HG03159 (cell line): ENCODE data around the gene ZNF32.

Experiments
- ATAC-seq: cut with Tn5 transposase; IDR thresholded peaks from one replicate; pipeline ENCODE4 v1.9.1; 2021; ENCODE audit warnings: mild to moderate bottlenecking, moderate library complexity; ENCODE audit not compliant: unreplicated experiment

Gene ZNF32

GRCh38 chr10:43681220-43681619 is 32.5 kb upstream of the ZNF32 start:
- no peak for ATAC-seq

GRCh38 chr10:43680035-43680434 is 31.4 kb upstream of the ZNF32 start:
- no peak for ATAC-seq

- ATAC-seq: no peak
Observed at GRCh38 chr10:43679509-43679908, 30.8 kb upstream of the ZNF32 start.

GRCh38 chr10:43678654-43679053 is 30.0 kb upstream of the ZNF32 start:
- no peak for ATAC-seq

GRCh38 chr10:43676901-43677300 is 28.2 kb upstream of the ZNF32 start:
- ATAC-seq: no peak

GRCh38 chr10:43676331-43676730 is 27.6 kb upstream of the ZNF32 start:
- no peak for ATAC-seq

- no peak for ATAC-seq
Observed at GRCh38 chr10:43674553-43675210, 26.0 kb upstream of the ZNF32 start.

- no peak for ATAC-seq
Observed at GRCh38 chr10:43673471-43673870, 24.8 kb upstream of the ZNF32 start.

- peak; percentile 75 for ATAC-seq
Observed at GRCh38 chr10:43671659-43672531, 23.2 kb upstream of the ZNF32 start.

- ATAC-seq: no peak
Observed at GRCh38 chr10:43669386-43669785, 20.7 kb upstream of the ZNF32 start.

GRCh38 chr10:43667761-43668386 is 19.2 kb upstream of the ZNF32 start:
- ATAC-seq: no peak

- no peak for ATAC-seq
Observed at GRCh38 chr10:43667317-43667731, 18.6 kb upstream of the ZNF32 start.

GRCh38 chr10:43666552-43666951 is 17.9 kb upstream of the ZNF32 start:
- ATAC-seq: no peak

- ATAC-seq: no peak
Observed at GRCh38 chr10:43665054-43665453, 16.4 kb upstream of the ZNF32 start.

- no peak for ATAC-seq
Observed at GRCh38 chr10:43658227-43658626, 9.5 kb upstream of the ZNF32 start.

GRCh38 chr10:43655311-43655710 is 6.6 kb upstream of the ZNF32 start:
- ATAC-seq: no peak

GRCh38 chr10:43653746-43654145 is 5.1 kb upstream of the ZNF32 start:
- ATAC-seq: no peak

- peak; percentile 2 for ATAC-seq
Observed at GRCh38 chr10:43649185-43649523, 473 bp upstream of the ZNF32 start.

- no peak for ATAC-seq
Observed at GRCh38 chr10:43648095-43648397, 635 bp downstream of the ZNF32 start.

GRCh38 chr10:43647576-43647975 is 1.1 kb downstream of the ZNF32 start:
- no peak for ATAC-seq

GRCh38 chr10:43645866-43646265 is 2.8 kb downstream of the ZNF32 start:
- ATAC-seq: no peak

GRCh38 chr10:43644252-43644651 is 4.4 kb downstream of the ZNF32 start:
- ATAC-seq: no peak
